ENCODE results near the gene SGMS1.
A peak's percentile ranks its signal among the peaks of the same experiment; 100 is the strongest.

The SGMS1 gene

DNA sequence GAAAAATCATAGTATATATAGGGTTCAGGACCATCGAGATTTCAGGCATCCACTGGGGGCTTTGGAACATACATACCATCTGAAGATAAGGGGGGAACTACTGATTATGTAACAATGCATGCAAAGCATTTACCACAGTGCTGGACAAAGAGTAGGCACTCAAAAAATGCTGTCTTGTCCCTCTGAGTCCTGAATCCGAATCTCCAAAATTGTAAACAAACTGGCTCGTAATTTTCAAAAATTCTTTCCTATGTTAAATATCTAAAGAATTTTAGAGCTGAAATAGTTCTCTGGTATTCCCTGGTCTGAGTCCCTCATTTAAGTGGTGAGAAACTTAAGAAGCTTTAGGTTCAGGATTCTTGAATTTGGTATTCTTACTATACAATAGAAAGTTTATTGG lies 204.7 kb downstream of the SGMS1 start:
- peak; percentile 34 for DNase-seq (ENCODE audit: low read depth)
- TF ChIP-seq, protein P1, sequence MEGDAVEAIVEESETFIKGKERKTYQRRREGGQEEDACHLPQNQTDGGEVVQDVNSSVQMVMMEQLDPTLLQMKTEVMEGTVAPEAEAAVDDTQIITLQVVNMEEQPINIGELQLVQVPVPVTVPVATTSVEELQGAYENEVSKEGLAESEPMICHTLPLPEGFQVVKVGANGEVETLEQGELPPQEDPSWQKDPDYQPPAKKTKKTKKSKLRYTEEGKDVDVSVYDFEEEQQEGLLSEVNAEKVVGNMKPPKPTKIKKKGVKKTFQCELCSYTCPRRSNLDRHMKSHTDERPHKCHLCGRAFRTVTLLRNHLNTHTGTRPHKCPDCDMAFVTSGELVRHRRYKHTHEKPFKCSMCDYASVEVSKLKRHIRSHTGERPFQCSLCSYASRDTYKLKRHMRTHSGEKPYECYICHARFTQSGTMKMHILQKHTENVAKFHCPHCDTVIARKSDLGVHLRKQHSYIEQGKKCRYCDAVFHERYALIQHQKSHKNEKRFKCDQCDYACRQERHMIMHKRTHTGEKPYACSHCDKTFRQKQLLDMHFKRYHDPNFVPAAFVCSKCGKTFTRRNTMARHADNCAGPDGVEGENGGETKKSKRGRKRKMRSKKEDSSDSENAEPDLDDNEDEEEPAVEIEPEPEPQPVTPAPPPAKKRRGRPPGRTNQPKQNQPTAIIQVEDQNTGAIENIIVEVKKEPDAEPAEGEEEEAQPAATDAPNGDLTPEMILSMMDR (conservative IDR thresholded peaks at IDR 0.05; ENCODE audit: low read length), result no peak
- H3K4me3 ChIP-seq (ENCODE audit: low read length), result no peak overlapping the region

DNA sequence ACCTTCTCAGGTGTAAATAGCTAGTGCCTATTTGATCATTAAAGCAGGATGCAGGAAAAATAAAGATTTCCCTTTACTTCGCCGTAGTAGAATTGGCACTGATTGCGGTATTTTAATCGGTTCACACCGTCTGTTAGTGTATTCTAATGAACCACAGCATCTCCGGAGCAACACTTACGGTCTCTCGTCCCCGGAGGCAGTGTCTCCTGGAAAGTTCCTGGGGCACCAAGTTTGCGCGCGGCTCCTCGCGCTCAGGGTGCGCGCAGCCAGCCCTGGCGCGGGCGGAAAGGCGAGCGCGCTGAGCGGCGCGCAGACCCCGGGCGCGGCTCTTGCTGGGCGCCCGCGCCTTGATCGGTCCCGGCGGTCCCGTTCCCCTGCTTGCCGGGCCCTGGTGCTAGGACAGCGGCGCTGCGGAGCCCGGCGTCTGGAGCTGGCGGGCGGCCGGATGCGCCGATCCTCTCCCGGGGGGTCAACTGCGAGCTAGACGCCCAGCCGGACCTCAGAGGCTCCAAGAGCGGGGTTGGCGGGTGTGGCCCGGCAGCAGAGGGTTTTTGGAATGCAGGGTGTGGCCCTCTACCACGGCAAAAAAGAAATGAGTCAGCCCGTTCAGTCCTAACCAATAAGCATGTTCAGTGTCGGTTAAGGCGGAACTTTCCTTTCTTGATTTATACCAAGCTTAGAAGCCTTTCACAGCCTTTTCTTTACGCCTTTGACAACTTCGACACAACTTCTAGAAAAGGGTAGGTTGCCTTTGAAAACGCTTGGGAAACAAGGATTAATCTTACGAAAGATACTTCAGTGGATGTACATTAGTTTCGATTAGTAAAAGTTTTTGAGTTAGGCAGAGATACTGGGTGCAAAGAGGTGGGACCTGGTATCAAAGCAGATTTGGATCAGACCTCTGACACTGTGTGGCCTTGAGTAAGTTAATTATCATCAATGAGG lies 205.6 kb downstream of the SGMS1 start:
- DNase-seq (ENCODE audit: low read depth), result peak; percentile 91
- peak overlapping the region; percentile 87 for H3K4me3 ChIP-seq (ENCODE audit: low read length)
- TF ChIP-seq, protein P1 (conservative IDR thresholded peaks at IDR 0.05; ENCODE audit: low read length), result peak; percentile 3; the same call in 1 of the 2 replicates

DNA sequence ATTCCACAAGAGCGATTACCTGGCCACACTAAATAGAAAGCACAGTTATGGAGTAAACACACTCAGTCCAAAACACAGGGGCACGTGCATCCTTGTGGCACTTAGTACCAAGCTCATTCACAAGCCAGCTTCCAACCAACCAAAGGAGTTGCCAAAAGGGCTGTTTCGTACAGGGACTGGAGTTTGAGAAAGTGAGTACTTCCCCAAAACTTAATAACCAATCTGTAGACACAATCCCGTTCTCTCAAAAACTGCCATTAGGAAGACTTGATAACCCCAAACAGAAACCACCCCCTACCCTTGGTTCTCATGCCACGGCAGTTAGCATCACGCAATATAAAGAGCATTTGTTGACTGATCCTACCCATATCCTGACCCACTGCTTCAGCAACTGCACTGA lies 206.3 kb downstream of the SGMS1 start:
- TF ChIP-seq, protein P1 (conservative IDR thresholded peaks at IDR 0.05; ENCODE audit: low read length), result no peak
- H3K4me3 ChIP-seq (ENCODE audit: low read length), result peak overlapping the region; percentile 87
- peak; percentile 30 for DNase-seq (ENCODE audit: low read depth)

DNA sequence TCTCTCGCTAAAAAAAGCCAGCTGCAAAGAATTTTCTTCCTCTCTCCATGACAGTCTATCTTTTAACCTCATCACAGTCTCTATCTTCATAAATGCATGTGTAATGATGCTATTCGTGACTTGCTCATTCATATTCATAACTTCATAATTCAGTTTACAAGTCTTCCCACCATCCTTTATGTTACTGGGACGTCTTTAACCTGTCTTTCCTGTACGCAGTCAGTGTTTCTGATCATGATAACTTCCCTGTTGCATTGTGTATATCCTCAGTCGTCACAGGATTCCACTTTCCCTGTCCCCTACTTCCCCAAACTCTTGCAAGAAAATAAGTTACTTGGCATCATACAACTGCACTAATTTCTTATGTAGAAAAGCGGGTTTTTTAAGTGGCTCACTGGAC lies 206.9 kb downstream of the SGMS1 start:
- H3K4me3 ChIP-seq (ENCODE audit: low read length), result peak overlapping the region; percentile 87
- DNase-seq (ENCODE audit: low read depth), result no peak
- TF ChIP-seq, protein P1 (conservative IDR thresholded peaks at IDR 0.05; ENCODE audit: low read length), result no peak

DNA sequence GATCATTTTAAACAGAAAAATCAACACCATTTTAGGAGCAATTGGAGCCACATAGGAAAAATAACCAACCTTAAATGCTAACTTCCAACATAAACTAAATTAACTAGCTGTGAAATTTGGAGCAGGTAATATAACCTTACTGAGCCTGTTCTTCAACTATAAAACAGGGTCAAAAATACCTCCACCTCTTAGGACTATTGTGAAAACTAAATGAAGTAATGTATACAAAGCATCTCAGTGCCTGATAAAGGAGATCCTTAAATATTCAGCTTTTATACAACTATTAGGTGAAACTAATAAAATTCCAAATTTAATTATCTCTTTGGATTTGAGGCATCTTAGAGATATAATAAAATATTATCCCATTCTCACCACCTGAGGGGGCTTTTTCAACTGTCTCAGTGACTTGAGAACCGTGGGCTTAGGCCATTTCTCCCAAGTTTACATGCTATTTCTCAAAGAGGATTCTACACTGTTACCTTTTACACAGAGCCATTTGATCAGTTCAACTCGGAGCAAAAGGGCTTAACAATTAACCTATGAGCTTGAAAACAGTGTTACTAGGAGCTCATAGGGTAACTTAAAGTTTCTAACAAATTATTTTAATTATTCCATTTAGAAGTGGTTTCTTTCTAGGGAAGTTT lies 207.5 kb downstream of the SGMS1 start:
- H3K4me3 ChIP-seq (ENCODE audit: low read length), result peak overlapping the region; percentile 87
- peak; percentile 31 for DNase-seq (ENCODE audit: low read depth)
- TF ChIP-seq, protein P1 (conservative IDR thresholded peaks at IDR 0.05; ENCODE audit: low read length), result peak; percentile 35

DNA sequence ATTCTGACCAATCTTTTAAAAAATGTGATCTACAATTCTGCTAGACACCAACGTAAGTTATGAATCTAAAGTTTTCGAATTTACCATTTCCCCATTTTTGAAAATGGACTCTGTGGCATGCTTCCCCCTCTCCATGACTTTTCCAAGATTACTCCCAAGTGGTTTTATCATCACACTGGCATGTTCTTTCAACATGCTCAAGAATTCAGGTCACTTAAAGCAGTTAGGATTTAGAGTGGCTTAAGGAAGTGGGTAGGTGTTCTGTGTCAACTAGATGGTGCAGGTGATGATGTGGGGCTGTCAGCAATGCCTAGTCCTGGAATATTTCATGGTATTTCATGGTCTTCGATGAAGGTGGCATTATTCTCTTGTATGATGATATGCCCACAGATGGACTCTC lies 208.5 kb downstream of the SGMS1 start:
- TF ChIP-seq, protein P1 (conservative IDR thresholded peaks at IDR 0.05; ENCODE audit: low read length), result no peak
- DNase-seq (ENCODE audit: low read depth), result peak; percentile 27
- no peak overlapping the region for H3K4me3 ChIP-seq (ENCODE audit: low read length)
